ENCODE measurements around the gene FTO.
A peak's percentile ranks its signal among the peaks of the same experiment; 100 is the strongest.

Gene FTO

GRCh38 chr16:53995378-53995777, 291.4 kb downstream of the FTO start:
- Mint-ChIP-seq H3K27ac (no peak overlapping the region), H3K4me1 (peaks cover 16% of the 10 kb centered on the region), H3K27me3 (no peaks in the 10 kb centered on the region), H3K9me3 (no peaks in the 10 kb centered on the region), H3K4me3 (no peak overlapping the region), H3K36me3 (peaks cover 10% of the 10 kb centered on the region)

- Mint-ChIP-seq H3K9me3 (no peaks in the 10 kb centered on the region), H3K27me3 (no peaks in the 10 kb centered on the region), H3K4me1 (peaks cover 3% of the 10 kb centered on the region), H3K4me3 (no peak overlapping the region), H3K36me3 (peaks cover 15% of the 10 kb centered on the region), H3K27ac (peak overlapping the region; percentile 8)
These were observed 293.0 kb downstream of the FTO start for GRCh38 chr16:53996961-53997360.

- Mint-ChIP-seq H3K27me3 (no peaks in the 10 kb centered on the region), H3K4me3 (no peak overlapping the region), H3K27ac (no peak overlapping the region), H3K4me1 (no peaks in the 10 kb centered on the region), H3K36me3 (peaks cover 15% of the 10 kb centered on the region), H3K9me3 (no peaks in the 10 kb centered on the region)
These were observed 294.3 kb downstream of the FTO start for GRCh38 chr16:53998024-53998810.

GRCh38 chr16:53998966-53999522, 295.1 kb downstream of the FTO start:
- Mint-ChIP-seq H3K4me3 (no peak overlapping the region), H3K27ac (no peak overlapping the region), H3K36me3 (peaks cover 15% of the 10 kb centered on the region), H3K4me1 (no peaks in the 10 kb centered on the region), H3K9me3 (no peaks in the 10 kb centered on the region), H3K27me3 (no peaks in the 10 kb centered on the region)

GRCh38 chr16:53999841-54000240, 295.9 kb downstream of the FTO start:
- Mint-ChIP-seq H3K9me3 (no peaks in the 10 kb centered on the region), H3K36me3 (peaks cover 15% of the 10 kb centered on the region), H3K27ac (no peak overlapping the region), H3K4me1 (no peaks in the 10 kb centered on the region), H3K4me3 (no peak overlapping the region), H3K27me3 (no peaks in the 10 kb centered on the region)

GRCh38 chr16:54000361-54000760, 296.4 kb downstream of the FTO start:
- peaks cover 11% of the 10 kb centered on the region for H3K36me3 Mint-ChIP-seq
- no peaks in the 10 kb centered on the region for H3K4me1 Mint-ChIP-seq
- no peaks in the 10 kb centered on the region for H3K27me3 Mint-ChIP-seq
- H3K4me3 Mint-ChIP-seq: no peak overlapping the region
- H3K27ac Mint-ChIP-seq: no peak overlapping the region
- no peaks in the 10 kb centered on the region for H3K9me3 Mint-ChIP-seq

GRCh38 chr16:54006693-54007092, 302.7 kb downstream of the FTO start:
- H3K27me3 Mint-ChIP-seq: no peaks in the 10 kb centered on the region
- H3K4me1 Mint-ChIP-seq: no peaks in the 10 kb centered on the region
- H3K9me3 Mint-ChIP-seq: peaks cover under 1% of the 10 kb centered on the region
- no peak overlapping the region for H3K4me3 Mint-ChIP-seq
- H3K27ac Mint-ChIP-seq: no peak overlapping the region
- peaks cover 30% of the 10 kb centered on the region for H3K36me3 Mint-ChIP-seq

- H3K4me1 Mint-ChIP-seq: no peaks in the 10 kb centered on the region
- peaks cover 7% of the 10 kb centered on the region for H3K9me3 Mint-ChIP-seq
These were observed 303.5 kb downstream of the FTO start for GRCh38 chr16:54007504-54007903.

GRCh38 chr16:54009464-54010176, 305.7 kb downstream of the FTO start:
- Mint-ChIP-seq H3K27ac (no peak overlapping the region), H3K36me3 (peaks cover 44% of the 10 kb centered on the region), H3K9me3 (peaks cover 7% of the 10 kb centered on the region), H3K4me1 (no peaks in the 10 kb centered on the region), H3K27me3 (no peaks in the 10 kb centered on the region), H3K4me3 (no peak overlapping the region)

More at GRCh38 chr16:54007504-54007903, 303.5 kb downstream of the FTO start:
- H3K27ac Mint-ChIP-seq: no peak overlapping the region
- no peaks in the 10 kb centered on the region for H3K27me3 Mint-ChIP-seq
- H3K4me3 Mint-ChIP-seq: no peak overlapping the region
- H3K36me3 Mint-ChIP-seq: peaks cover 36% of the 10 kb centered on the region

- no peaks in the 10 kb centered on the region for H3K4me1 Mint-ChIP-seq
- no peak overlapping the region for H3K4me3 Mint-ChIP-seq
- no peaks in the 10 kb centered on the region for H3K27me3 Mint-ChIP-seq
- no peak overlapping the region for H3K27ac Mint-ChIP-seq
- H3K36me3 Mint-ChIP-seq: peaks cover 47% of the 10 kb centered on the region
- peaks cover 7% of the 10 kb centered on the region for H3K9me3 Mint-ChIP-seq
These were observed 311.2 kb downstream of the FTO start for GRCh38 chr16:54015147-54015546.

GRCh38 chr16:54022362-54022761, 318.4 kb downstream of the FTO start:
- H3K9me3 Mint-ChIP-seq: peaks cover 7% of the 10 kb centered on the region
- no peak overlapping the region for H3K27ac Mint-ChIP-seq
- no peaks in the 10 kb centered on the region for H3K4me1 Mint-ChIP-seq
- H3K36me3 Mint-ChIP-seq: peaks cover 37% of the 10 kb centered on the region
- H3K4me3 Mint-ChIP-seq: no peak overlapping the region
- no peaks in the 10 kb centered on the region for H3K27me3 Mint-ChIP-seq

GRCh38 chr16:54026456-54026855, 322.5 kb downstream of the FTO start:
- no peaks in the 10 kb centered on the region for H3K27me3 Mint-ChIP-seq
- H3K36me3 Mint-ChIP-seq: peaks cover 41% of the 10 kb centered on the region
- H3K27ac Mint-ChIP-seq: no peak overlapping the region
- H3K4me3 Mint-ChIP-seq: no peak overlapping the region
- H3K9me3 Mint-ChIP-seq: peaks cover 12% of the 10 kb centered on the region
- H3K4me1 Mint-ChIP-seq: no peaks in the 10 kb centered on the region

GRCh38 chr16:54027062-54027461, 323.1 kb downstream of the FTO start:
- H3K36me3 Mint-ChIP-seq: peaks cover 42% of the 10 kb centered on the region
- H3K27ac Mint-ChIP-seq: no peak overlapping the region
- no peaks in the 10 kb centered on the region for H3K27me3 Mint-ChIP-seq
- H3K9me3 Mint-ChIP-seq: peaks cover 12% of the 10 kb centered on the region
- no peak overlapping the region for H3K4me3 Mint-ChIP-seq
- H3K4me1 Mint-ChIP-seq: no peaks in the 10 kb centered on the region

GRCh38 chr16:54027558-54027957, 323.6 kb downstream of the FTO start:
- H3K27me3 Mint-ChIP-seq: no peaks in the 10 kb centered on the region
- peaks cover 40% of the 10 kb centered on the region for H3K36me3 Mint-ChIP-seq
- no peaks in the 10 kb centered on the region for H3K4me1 Mint-ChIP-seq
- H3K27ac Mint-ChIP-seq: no peak overlapping the region
- H3K9me3 Mint-ChIP-seq: peaks cover 12% of the 10 kb centered on the region
- no peak overlapping the region for H3K4me3 Mint-ChIP-seq

- H3K4me1 Mint-ChIP-seq: no peaks in the 10 kb centered on the region
- no peak overlapping the region for H3K27ac Mint-ChIP-seq
- H3K36me3 Mint-ChIP-seq: peaks cover 44% of the 10 kb centered on the region
- peaks cover 10% of the 10 kb centered on the region for H3K9me3 Mint-ChIP-seq
- no peak overlapping the region for H3K4me3 Mint-ChIP-seq
- H3K27me3 Mint-ChIP-seq: no peaks in the 10 kb centered on the region
These were observed 324.0 kb downstream of the FTO start for GRCh38 chr16:54027995-54028394.

- peaks cover 8% of the 10 kb centered on the region for H3K9me3 Mint-ChIP-seq
- no peaks in the 10 kb centered on the region for H3K27me3 Mint-ChIP-seq
- no peak overlapping the region for H3K27ac Mint-ChIP-seq
- no peaks in the 10 kb centered on the region for H3K4me1 Mint-ChIP-seq
- H3K4me3 Mint-ChIP-seq: no peak overlapping the region
- peaks cover 35% of the 10 kb centered on the region for H3K36me3 Mint-ChIP-seq
These were observed 326.5 kb downstream of the FTO start for GRCh38 chr16:54030451-54030850.

All from activated naive CD4-positive, alpha-beta T cell treated with anti-CD3 and anti-CD28 coated beads, Interleukin-2, amount 50 U/mL, for 24 hours (primary cell).